GM12892 (cell line): ENCODE data around the gene MATCAP1.
A peak's percentile ranks its signal among the peaks of the same experiment; 100 is the strongest.

Experiments used
- DNase-seq: peaks from one replicate; pipeline ENCODE4 v3.0.0; 2011; ENCODE audit not compliant: insufficient read length
- FAIRE-seq: peaks from 2 replicates; lab custom pipeline; 2011; peaks lifted over from hg19 to GRCh38; lab: Jason Lieb, UNC
- POLR2A ChIP-seq: IDR thresholded peaks from 2 replicates; pipeline ENCODE4 v1.6.1; 2011; ENCODE audit warnings: low read depth, low read length, control low read depth
- POLR2AphosphoS5 ChIP-seq: IDR thresholded peaks from 2 replicates; pipeline ENCODE4 v1.6.1; 2011; ENCODE audit warnings: low read depth, low read length, control low read depth
- TAF1 ChIP-seq: IDR thresholded peaks from 2 replicates; pipeline ENCODE4 v1.6.1; 2011; ENCODE audit warnings: low read depth, mild to moderate bottlenecking, control low read depth, low read length, borderline replicate concordance

MATCAP1 gene

GRCh38 chr16:67196881-67197280, 13.1 kb upstream of the MATCAP1 start:
- TF ChIP-seq POLR2AphosphoS5 (no peak), POLR2A (no peak), TAF1 (no peak)
- no peak for FAIRE-seq
- no peak for DNase-seq

DNA sequence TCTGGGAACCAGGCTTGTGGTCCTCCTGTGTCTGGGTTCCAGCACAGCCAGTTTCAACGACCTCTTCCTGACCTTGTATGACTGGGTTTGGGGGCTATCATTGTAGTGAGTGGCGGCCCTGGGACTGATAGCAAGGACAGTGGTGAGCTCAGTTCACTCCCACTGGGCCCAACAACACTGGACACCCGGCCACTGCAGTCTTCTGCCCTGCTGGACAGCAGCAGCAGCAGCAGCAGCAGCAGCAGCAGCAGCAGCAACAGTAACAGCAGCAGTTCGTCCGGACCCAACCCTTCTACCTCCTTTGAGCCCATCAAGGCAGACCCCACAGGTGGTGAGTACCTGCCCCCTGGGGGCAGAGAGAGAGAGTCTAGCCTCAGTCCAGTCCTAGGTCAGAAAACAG, 11.9 kb upstream of the MATCAP1 start:
- no peak for FAIRE-seq
- DNase-seq: no peak
- TF ChIP-seq POLR2AphosphoS5 (no peak), POLR2A (no peak), TAF1 (no peak)

GRCh38 chr16:67194260-67194659, 10.5 kb upstream of the MATCAP1 start:
- DNase-seq: no peak
- TF ChIP-seq POLR2AphosphoS5 (no peak; the same call in 1 of the 2 replicates), TAF1 (no peak), POLR2A (no peak)
- FAIRE-seq: no peak

GRCh38 chr16:67193536-67193935, 9.8 kb upstream of the MATCAP1 start:
- no peak for DNase-seq
- FAIRE-seq: no peak
- TF ChIP-seq POLR2A (no peak; the same call in 1 of the 2 replicates), TAF1 (no peak), POLR2AphosphoS5 (no peak)

GRCh38 chr16:67192781-67193361, 9.1 kb upstream of the MATCAP1 start:
- FAIRE-seq (no peak), DNase-seq (no peak)
- TF ChIP-seq POLR2A: 0 out of 2 replicates have a peak, but pooled peaks have one; percentile 35
- TF ChIP-seq TAF1: no peak

GRCh38 chr16:67191995-67192681, 8.4 kb upstream of the MATCAP1 start, which contains the start of gene E2F4:
E2F4 (plus strand) TSS chr16:67192155; CDS start chr16:67192228, 73 bp downstream.
- DNase-seq (peak; percentile 98), FAIRE-seq (peak; percentile 99)
- TF ChIP-seq POLR2A: peak; percentile 84; the same call in 1 of the 2 replicates
- TF ChIP-seq POLR2AphosphoS5: peak; percentile 54; the same call in 1 of the 2 replicates
- 0 out of 2 replicates have a peak, but pooled peaks have one; percentile 41 for TF ChIP-seq TAF1

- TF ChIP-seq TAF1: no peak
- TF ChIP-seq POLR2AphosphoS5: no peak
- no peak for TF ChIP-seq POLR2A
- DNase-seq (no peak), FAIRE-seq (no peak)
These were observed 7.7 kb upstream of the MATCAP1 start for GRCh38 chr16:67191411-67191994.

GRCh38 chr16:67190448-67191399, 7.0 kb upstream of the MATCAP1 start:
- DNase-seq (no peak), FAIRE-seq (no peak)
- TF ChIP-seq TAF1 (no peak), POLR2A (no peak), POLR2AphosphoS5 (no peak)

- no peak for FAIRE-seq
- DNase-seq: no peak
- TF ChIP-seq POLR2A: no peak
- TF ChIP-seq POLR2AphosphoS5: no peak
- TF ChIP-seq TAF1: no peak
These were observed 6.3 kb upstream of the MATCAP1 start, which contains the start of gene EXOC3L1 for GRCh38 chr16:67190041-67190440. EXOC3L1 (minus strand) TSS chr16:67190136; CDS start chr16:67189676, 460 bp downstream.

DNA sequence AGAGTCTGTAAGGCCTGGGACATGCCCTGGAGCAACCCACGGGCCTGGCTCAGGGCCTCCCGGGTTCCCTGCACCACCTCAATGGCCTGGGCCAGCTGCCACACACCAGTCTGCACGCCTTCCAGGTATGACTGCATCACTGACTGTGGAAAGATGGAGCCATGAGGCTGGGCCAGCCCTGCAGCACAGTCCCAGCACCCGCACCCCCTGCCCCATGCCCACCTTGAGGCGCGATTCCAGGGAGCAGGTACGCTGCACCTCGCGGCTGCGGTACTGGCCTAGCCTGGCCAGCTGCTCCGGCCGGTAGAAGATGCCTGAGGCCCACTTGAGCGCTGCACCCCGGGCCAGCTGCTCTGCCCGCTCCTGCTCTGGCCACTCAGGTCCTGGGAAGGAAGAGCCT, 5.0 kb upstream of the MATCAP1 start:
- FAIRE-seq: no peak
- no peak for DNase-seq
- TF ChIP-seq POLR2A: no peak
- TF ChIP-seq POLR2AphosphoS5: no peak
- no peak for TF ChIP-seq TAF1

DNA sequence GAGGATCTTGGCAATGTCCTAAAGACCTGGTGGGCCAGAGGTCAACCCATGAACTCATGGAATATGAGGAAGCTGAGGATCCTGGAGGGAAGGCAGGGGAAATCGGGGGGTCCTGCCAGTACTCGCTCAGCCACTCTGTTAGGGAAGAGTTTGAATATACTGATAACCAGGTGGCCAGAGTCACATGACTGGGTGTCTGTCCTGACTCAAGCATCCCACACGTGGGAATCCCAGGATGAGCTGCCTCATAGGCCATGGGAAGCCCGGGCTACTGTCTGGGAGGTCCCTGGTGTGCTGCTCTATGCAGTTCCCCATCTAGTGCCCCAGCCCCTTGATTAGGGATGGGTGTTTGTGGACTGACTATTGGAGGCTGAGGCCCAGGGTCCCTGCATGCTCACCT, 4.6 kb upstream of the MATCAP1 start:
- DNase-seq (no peak), FAIRE-seq (no peak)
- TF ChIP-seq POLR2AphosphoS5 (no peak), TAF1 (no peak), POLR2A (no peak)
